IMR-90 (cell line): Measurements from ENCODE around the gene TP73. TPM values are rescaled to one million over a fixed set of nuclear protein-coding genes. Genes with fewer than 3 reads are reported as not detected.
A peak's percentile ranks its signal among the peaks of the same experiment; 100 is the strongest.

Source experiments
- ATAC-seq: fragments of 200-7000 bp; cut with Tn5 transposase; 2 replicates; pipeline ENCODE4 v1.9.1; 2020; ENCODE audit warnings: low read depth, mild to moderate bottlenecking, moderate library complexity
- BruUV-seq: library from RNA; stranded (reverse); fragments of 400-500 nt; replicated peaks from 2 replicates; lab custom pipeline; 2021; lab: Mats Ljungman, UMichigan
- CTCF ChIA-PET: fragments of 300-600 bp; formaldehyde crosslinking; extraction: SDS; loops from one replicate; lab custom pipeline; 2021; ENCODE audit warnings: antibody characterized with exemption; lab: Yijun Ruan, JAX
- POLR2A ChIA-PET: fragments of 300-600 bp; sonication (Branson Sonifier 250); formaldehyde crosslinking; loops from one replicate; lab custom pipeline; 2022; ENCODE audit warnings: antibody characterized with exemption; ENCODE audit not compliant: unreplicated experiment; lab: Charles Lee
- DNase-seq: peaks from one replicate; pipeline ENCODE4 v3.0.0; 2013
- H2AFZ ChIP-seq: replicated peaks from 2 replicates; pipeline ENCODE3; 2013; ENCODE audit warnings: low read length, mild to moderate bottlenecking; ENCODE audit not compliant: poor library complexity
- H2AK5ac ChIP-seq: 2 replicates; pipeline ENCODE4 v1.6.1; 2013; ENCODE audit warnings: low read depth, low read length, inconsistent platforms
- H2AK9ac ChIP-seq: replicated peaks from 2 replicates; pipeline ENCODE3; 2013; ENCODE audit warnings: mild to moderate bottlenecking, low read depth, low read length, moderate library complexity; ENCODE audit not compliant: poor library complexity
- H2BK120ac ChIP-seq: 2 replicates; pipeline ENCODE4 v1.6.1; 2013; ENCODE audit warnings: low read depth, low read length, inconsistent platforms
- H2BK15ac ChIP-seq: 3 replicates; pipeline ENCODE4 v1.6.1; 2013; ENCODE audit warnings: low read depth, low read length, inconsistent platforms
- H2BK20ac ChIP-seq: 2 replicates; pipeline ENCODE4 v1.6.1; 2013; ENCODE audit warnings: low read depth, mild to moderate bottlenecking, inconsistent platforms, low read length, moderate library complexity
- H2BK5ac ChIP-seq: 2 replicates; pipeline ENCODE4 v1.6.1; 2013; ENCODE audit warnings: mild to moderate bottlenecking, low read depth, low read length, inconsistent platforms; ENCODE audit not compliant: poor library complexity, severe bottlenecking
- H3K14ac ChIP-seq: replicated peaks from 2 replicates; pipeline ENCODE4 v1.6.1; 2013; ENCODE audit warnings: low read depth, low read length, inconsistent platforms
- H3K18ac ChIP-seq: 2 replicates; pipeline ENCODE4 v1.6.1; 2013; ENCODE audit warnings: low read depth, low read length, control low read depth
- H3K23ac ChIP-seq: 2 replicates; pipeline ENCODE4 v1.6.1; 2013; ENCODE audit warnings: low read depth, low read length, inconsistent platforms
- H3K27ac ChIP-seq: 2 replicates; pipeline ENCODE4 v1.5.1; 2013; ENCODE audit warnings: mild to moderate bottlenecking, control low read depth, low read length; ENCODE audit not compliant: insufficient read depth
- H3K27me3 ChIP-seq: 2 replicates; pipeline ENCODE4 v1.6.1; 2013; ENCODE audit warnings: low read length; ENCODE audit not compliant: control insufficient read depth, insufficient read depth
- H3K36me3 ChIP-seq: 2 replicates; pipeline ENCODE4 v1.6.1; 2013; ENCODE audit warnings: low read length, mixed read lengths; ENCODE audit not compliant: control insufficient read depth, insufficient read depth
- H3K4ac ChIP-seq: 2 replicates; pipeline ENCODE4 v1.6.1; 2013; ENCODE audit warnings: low read depth, low read length, inconsistent platforms
- H3K4me1 ChIP-seq: 2 replicates; pipeline ENCODE4 v1.6.1; 2013; ENCODE audit warnings: low read length, mixed read lengths; ENCODE audit not compliant: control insufficient read depth, insufficient read depth
- H3K4me2 ChIP-seq: 2 replicates; pipeline ENCODE4 v1.6.1; 2013; ENCODE audit warnings: low read depth, mild to moderate bottlenecking, control low read depth, low read length, moderate library complexity
- H3K4me3 ChIP-seq: 2 replicates; pipeline ENCODE4 v1.5.1; 2013; ENCODE audit warnings: low read depth, mild to moderate bottlenecking, control low read depth, low read length, moderate library complexity; ENCODE audit not compliant: insufficient read depth
- H3K56ac ChIP-seq: 2 replicates; pipeline ENCODE4 v1.6.1; 2013; ENCODE audit warnings: low read length, inconsistent platforms; ENCODE audit not compliant: insufficient read depth; ENCODE audit errors: extremely low read depth
- H3K79me1 ChIP-seq, 2 experiments: 2 replicates each; pipeline ENCODE4 v1.6.1; 2013; ENCODE audit warnings: low read length in 2 of 2, inconsistent platforms in 1 of 2, low read depth in 1 of 2
- H3K9ac ChIP-seq: 2 replicates; pipeline ENCODE4 v1.6.1; 2013; ENCODE audit warnings: low read depth, low read length, control low read depth
- H3K9me1 ChIP-seq: 2 replicates; pipeline ENCODE4 v1.6.1; 2013; ENCODE audit warnings: low read length, inconsistent platforms; ENCODE audit not compliant: insufficient read depth
- H3K9me3 ChIP-seq: 2 replicates; pipeline ENCODE4 v1.6.1; 2013; ENCODE audit warnings: low read length; ENCODE audit not compliant: control insufficient read depth, insufficient read depth
- H4K20me1 ChIP-seq: 2 replicates; pipeline ENCODE4 v1.6.1; 2013; ENCODE audit warnings: low read length, inconsistent platforms; ENCODE audit not compliant: insufficient read depth
- H4K5ac ChIP-seq: 2 replicates; pipeline ENCODE4 v1.6.1; 2013; ENCODE audit warnings: mild to moderate bottlenecking, low read depth, low read length, control low read depth
- H4K8ac ChIP-seq, 2 experiments: 2 replicates each; pipeline ENCODE4 v1.6.1; 2013; ENCODE audit warnings: low read depth in 2 of 2, low read length in 2 of 2, control low read depth in 1 of 2, inconsistent platforms in 1 of 2
- H4K91ac ChIP-seq: 2 replicates; pipeline ENCODE4 v1.6.1; 2013; ENCODE audit warnings: low read depth, low read length, inconsistent platforms; ENCODE audit not compliant: insufficient read depth
- CHD1 ChIP-seq: IDR thresholded peaks from 2 replicates; pipeline ENCODE4 v1.6.1; 2012; ENCODE audit warnings: low read depth, low read length, improper control_type of control experiment
- FOS ChIP-seq: fragments of 150-350 bp; IDR thresholded peaks from 2 replicates; pipeline ENCODE4 v1.6.1; 2016; ENCODE audit warnings: low read depth, low read length
- MAFK ChIP-seq: IDR thresholded peaks from 2 replicates; pipeline ENCODE4 v1.6.1; 2012; ENCODE audit warnings: low read depth, low read length, improper control_type of control experiment
- MXI1 ChIP-seq: IDR thresholded peaks from 2 replicates; pipeline ENCODE4 v1.6.1; 2012; ENCODE audit warnings: low read depth, mild to moderate bottlenecking, low read length, moderate library complexity, borderline replicate concordance
- RFX5 ChIP-seq: IDR thresholded peaks from 2 replicates; pipeline ENCODE4 v1.8.0; 2012; ENCODE audit warnings: low read depth, mild to moderate bottlenecking, low read length, moderate library complexity
- SMC3 ChIP-seq: fragments of 150-350 bp; IDR thresholded peaks from 2 replicates; pipeline ENCODE4 v1.6.1; 2016; ENCODE audit warnings: low read depth, mild to moderate bottlenecking, antibody characterized with exemption, low read length, moderate library complexity
- WGBS, 2 experiments: methylation state at CpG; one replicate each; pipeline versions ENCODE4 v1.1.5 to v1.1.7; 2013; ENCODE audit warnings: missing lambda C conversion rate in 2 of 2; ENCODE audit not compliant: insufficient read length in 1 of 2; ENCODE audit errors: extremely low coverage in 2 of 2; 5-methylcytosine and 5-hydroxymethylcytosine counted together
- dilution Hi-C: fragments of 300-500 bp; cut with HindIII; formaldehyde crosslinking; loops from one replicate; pipeline ENCODE4 v1.14.3; 2018; ENCODE audit warnings: low sequenced_read_pairs; ENCODE audit not compliant: unreplicated experiment
- in situ Hi-C: fragments of 300-500 bp; cut with MboI; formaldehyde crosslinking; loops from 3 replicates; pipeline ENCODE4 v1.14.3; 2019; ENCODE audit warnings: low sequenced_read_pairs, inconsistent platforms, mixed read lengths
- intact Hi-C: fragments of 100-400 bp; cut with micrococcal nuclease; formaldehyde crosslinking; loops from 2 replicates; pipeline ENCODE4 v1.10.0; 2022
- polyA plus RNA-seq, 3 experiments: library from polyadenylated mRNA; depleted of rRNA; stranded (reverse); fragments of >200 nt; gene quantifications; 2 replicates each; pipeline ENCODE4 v1.2.3, GENCODE V29; 2012; ENCODE audit warnings: low replicate concordance in 1 of 3
- total RNA-seq: library from RNA; depleted of rRNA; stranded (reverse); fragments of >200 nt; gene quantifications from 2 replicates; pipeline ENCODE4 v1.2.3, GENCODE V29; 2012
- TF ChIP-seq, protein P1 (sequence below): fragments of 150-350 bp; IDR thresholded peaks from 2 replicates; pipeline ENCODE4 v1.6.1; 2016; ENCODE audit warnings: low read depth, mild to moderate bottlenecking, low read length, moderate library complexity, borderline replicate concordance
- TF ChIP-seq, protein P2 (sequence below): conservative IDR thresholded peaks from 2 replicates; pipeline ENCODE4 v1.5.1; 2012; ENCODE audit warnings: mild to moderate bottlenecking, low read depth, low read length, improper control_type of control experiment

TP73 gene
- total and polyA plus RNA-seq, 2 of the 4 experiments (the other 2 are of a cell fraction): not detected

DNA sequence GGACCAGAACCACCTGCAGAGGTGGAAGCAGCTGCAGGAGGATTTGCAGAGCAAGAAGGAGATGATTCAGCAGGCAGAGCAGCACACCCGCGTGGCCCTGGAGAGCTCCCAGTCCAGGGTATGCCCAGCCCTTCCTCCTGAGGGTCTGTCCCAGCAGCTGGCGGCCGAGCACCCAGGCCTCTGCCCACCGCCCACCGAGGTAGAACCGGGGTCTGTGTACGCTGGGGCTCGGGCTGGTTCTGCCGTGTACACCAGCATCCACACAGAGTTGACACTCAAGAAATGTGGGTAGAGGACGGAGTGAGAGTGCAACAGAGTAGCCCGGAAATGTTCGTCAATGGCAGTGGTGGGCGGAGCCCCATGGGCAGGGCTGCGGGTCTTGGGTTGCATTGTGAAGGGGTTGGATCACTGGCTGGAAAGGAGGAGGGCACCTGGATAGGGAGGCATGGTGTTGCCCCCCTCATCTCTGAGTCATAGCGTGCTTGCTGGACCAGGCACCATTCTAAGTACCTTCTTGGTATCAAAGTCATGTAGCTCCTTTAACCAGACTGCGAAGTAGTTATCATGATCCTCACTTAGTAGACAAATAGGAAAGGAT is 115.1 kb downstream of the TP73 start:
- ATAC-seq (no peak), DNase-seq (no peak)
- Histone ChIP-seq H3K79me1 (no peaks in the 10 kb centered on the region), H3K23ac (no peak overlapping the region), H4K20me1 (no peaks in the 10 kb centered on the region), H3K9me3 (no peaks in the 10 kb centered on the region), H2AFZ (no peak overlapping the region), H3K4me2 (no peak overlapping the region), H3K27me3 (peaks cover 12% of the 10 kb centered on the region), H3K4ac (no peak overlapping the region), H2BK120ac (no peak overlapping the region), H4K91ac (no peak overlapping the region), H4K8ac (no peak overlapping the region), H4K5ac (no peak overlapping the region), H3K4me1 (peaks cover 4% of the 10 kb centered on the region), H3K9ac (no peak overlapping the region), H3K36me3 (no peaks in the 10 kb centered on the region), H3K4me3 (no peak overlapping the region), H2BK20ac (no peak overlapping the region), H3K18ac (no peak overlapping the region), H3K56ac (no peak overlapping the region), H2BK15ac (no peak overlapping the region), H2AK5ac (no peak overlapping the region), H3K9me1 (no peaks in the 10 kb centered on the region), H3K27ac (no peak overlapping the region), H2BK5ac (no peak overlapping the region), H3K14ac (no peak overlapping the region), H2AK9ac (peak overlapping the region; percentile 5)
- dilution Hi-C loops: no loop called here
- intact Hi-C loops: no loop called here
- TF ChIP-seq CHD1 (no peak), SMC3 (no peak), RFX5 (no peak), MAFK (no peak), FOS (no peak), MXI1 (no peak)
- TF ChIP-seq, protein P1, sequence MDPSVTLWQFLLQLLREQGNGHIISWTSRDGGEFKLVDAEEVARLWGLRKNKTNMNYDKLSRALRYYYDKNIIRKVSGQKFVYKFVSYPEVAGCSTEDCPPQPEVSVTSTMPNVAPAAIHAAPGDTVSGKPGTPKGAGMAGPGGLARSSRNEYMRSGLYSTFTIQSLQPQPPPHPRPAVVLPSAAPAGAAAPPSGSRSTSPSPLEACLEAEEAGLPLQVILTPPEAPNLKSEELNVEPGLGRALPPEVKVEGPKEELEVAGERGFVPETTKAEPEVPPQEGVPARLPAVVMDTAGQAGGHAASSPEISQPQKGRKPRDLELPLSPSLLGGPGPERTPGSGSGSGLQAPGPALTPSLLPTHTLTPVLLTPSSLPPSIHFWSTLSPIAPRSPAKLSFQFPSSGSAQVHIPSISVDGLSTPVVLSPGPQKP: no peak
- TF ChIP-seq, protein P2, sequence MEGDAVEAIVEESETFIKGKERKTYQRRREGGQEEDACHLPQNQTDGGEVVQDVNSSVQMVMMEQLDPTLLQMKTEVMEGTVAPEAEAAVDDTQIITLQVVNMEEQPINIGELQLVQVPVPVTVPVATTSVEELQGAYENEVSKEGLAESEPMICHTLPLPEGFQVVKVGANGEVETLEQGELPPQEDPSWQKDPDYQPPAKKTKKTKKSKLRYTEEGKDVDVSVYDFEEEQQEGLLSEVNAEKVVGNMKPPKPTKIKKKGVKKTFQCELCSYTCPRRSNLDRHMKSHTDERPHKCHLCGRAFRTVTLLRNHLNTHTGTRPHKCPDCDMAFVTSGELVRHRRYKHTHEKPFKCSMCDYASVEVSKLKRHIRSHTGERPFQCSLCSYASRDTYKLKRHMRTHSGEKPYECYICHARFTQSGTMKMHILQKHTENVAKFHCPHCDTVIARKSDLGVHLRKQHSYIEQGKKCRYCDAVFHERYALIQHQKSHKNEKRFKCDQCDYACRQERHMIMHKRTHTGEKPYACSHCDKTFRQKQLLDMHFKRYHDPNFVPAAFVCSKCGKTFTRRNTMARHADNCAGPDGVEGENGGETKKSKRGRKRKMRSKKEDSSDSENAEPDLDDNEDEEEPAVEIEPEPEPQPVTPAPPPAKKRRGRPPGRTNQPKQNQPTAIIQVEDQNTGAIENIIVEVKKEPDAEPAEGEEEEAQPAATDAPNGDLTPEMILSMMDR: no peak
- no CpG with 5 or more reads among the region's 17 CpGs for WGBS, 2 experiments
- ChIA-PET POLR2A (interaction anchor here (0.5 kb wide), 1 partner anchor 12 kb away, joined by 3 read pairs; no protein-coding TSS in a partner anchor), CTCF (no interaction called here)
- no TSS peak for BruUV-seq
- in situ Hi-C loops: no loop called here
